GM19240 (cell line): ENCODE data around the gene CRY1.
"Not testable (repeated sequence)": the region's sequence is repeated elsewhere in the genome, so short reads cannot be mapped to it uniquely, and the experiment has no call there.

ENCODE experiments used
- DNase-seq: peaks from one replicate; pipeline ENCODE4 v3.0.0; 2011; ENCODE audit warnings: low spot score; ENCODE audit not compliant: insufficient read length

CRY1 gene

GRCh38 chr12:107066691-107067090, 26.7 kb downstream of the CRY1 start:
- DNase-seq = no peak

DNA sequence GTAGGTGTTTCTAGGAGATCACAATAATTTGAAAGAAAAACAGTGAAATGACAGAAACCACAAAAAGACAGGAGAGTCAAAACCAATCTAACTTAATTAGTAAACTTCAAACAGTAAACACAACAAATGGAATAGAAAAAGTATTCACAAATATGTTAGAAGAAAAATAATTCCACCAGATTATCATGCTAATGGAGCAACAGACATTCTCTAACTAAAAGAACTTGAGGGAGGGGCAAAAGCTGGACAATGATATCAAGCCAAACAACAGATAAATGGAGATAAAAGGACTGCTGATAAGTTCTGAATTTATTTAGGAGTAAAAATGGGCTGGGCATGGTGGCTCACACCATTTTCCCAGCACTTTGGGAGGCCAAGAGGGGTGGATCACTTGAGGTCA, 28.7 kb downstream of the CRY1 start:
- DNase-seq = no peak

- DNase-seq = no peak
These were observed 29.1 kb downstream of the CRY1 start for GRCh38 chr12:107064243-107064642.

GRCh38 chr12:107058190-107058589, 35.2 kb downstream of the CRY1 start:
- DNase-seq = no peak

- no peak for DNase-seq
These were observed 36.1 kb downstream of the CRY1 start for GRCh38 chr12:107057071-107057834.

- no peak for DNase-seq
These were observed 39.6 kb downstream of the CRY1 start for GRCh38 chr12:107053709-107054108.

- DNase-seq = no peak
These were observed 48.2 kb downstream of the CRY1 start for GRCh38 chr12:107045186-107045585.

GRCh38 chr12:107042801-107043200, 50.5 kb downstream of the CRY1 start:
- DNase-seq = no peak

GRCh38 chr12:107035733-107036132, 57.6 kb downstream of the CRY1 start:
- no peak for DNase-seq

DNA sequence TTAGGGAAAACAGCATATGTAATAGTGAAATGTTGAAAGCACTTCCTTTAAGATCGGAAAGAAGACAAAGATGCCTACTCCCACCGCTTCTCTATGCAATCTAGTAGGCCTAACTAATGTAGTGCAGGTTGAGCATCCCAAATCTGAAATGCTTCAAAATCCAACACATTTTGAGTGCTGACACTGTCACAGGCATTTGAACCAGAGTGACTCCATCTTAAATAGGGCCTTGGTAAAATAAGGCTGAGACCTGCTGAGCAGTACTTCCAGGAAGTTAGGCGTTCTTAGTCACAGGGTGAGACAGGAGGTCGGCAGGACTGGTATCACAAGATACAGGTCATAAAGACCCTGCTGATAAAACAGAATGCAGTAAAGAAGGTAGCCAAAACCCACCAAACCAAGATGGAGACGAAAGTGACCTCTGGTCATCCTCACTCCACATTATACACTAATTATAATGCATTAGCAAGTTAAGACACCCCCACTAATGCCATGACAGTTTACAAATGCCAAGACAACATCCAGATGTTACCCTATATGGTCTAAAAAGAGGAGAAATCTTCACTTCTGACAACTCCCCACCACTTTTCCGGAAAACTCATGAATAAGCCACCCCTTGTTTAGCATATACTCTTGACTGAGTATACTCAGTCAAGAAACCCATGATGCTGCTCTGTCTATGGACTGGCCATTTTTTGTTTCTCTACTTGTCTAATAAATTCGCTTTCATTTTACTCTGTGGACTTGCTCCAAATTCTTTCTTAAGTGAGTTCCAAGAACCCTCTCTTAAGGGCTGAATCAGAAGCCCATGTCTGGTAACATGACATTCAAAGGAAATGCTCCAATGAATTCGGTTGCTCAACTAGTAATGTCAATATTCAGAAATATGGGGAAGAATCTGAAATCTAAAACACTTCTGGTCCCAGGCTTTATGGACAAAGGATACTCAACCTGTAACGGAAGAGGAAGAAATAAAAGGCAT, 59.3 kb downstream of the CRY1 start:
- DNase-seq = no peak

GRCh38 chr12:107032266-107032665, 61.1 kb downstream of the CRY1 start:
- no peak for DNase-seq

GRCh38 chr12:107031061-107031460, 62.3 kb downstream of the CRY1 start:
- no peak for DNase-seq

DNA sequence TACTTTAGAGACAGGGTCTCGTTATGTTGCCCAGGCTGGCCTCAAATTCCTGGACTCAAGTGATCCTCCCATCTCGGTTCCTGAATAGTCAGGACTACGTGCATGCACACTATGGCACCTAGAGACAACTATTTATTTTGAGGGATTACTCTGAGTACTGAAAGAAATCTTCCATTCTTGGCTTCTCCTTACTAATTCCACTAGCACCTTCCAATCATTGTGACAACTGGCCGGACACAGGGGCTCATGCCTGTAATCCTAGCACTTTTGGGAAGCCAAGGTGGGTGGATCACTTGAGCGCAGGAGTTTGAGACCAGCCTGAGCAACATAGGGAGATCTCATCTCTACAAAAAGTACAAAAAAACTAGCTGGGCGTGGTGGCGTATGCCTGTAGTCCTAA, 64.3 kb downstream of the CRY1 start:
- DNase-seq = no peak

- no peak for DNase-seq
These were observed 65.7 kb downstream of the CRY1 start for GRCh38 chr12:107027636-107028053.

GRCh38 chr12:107026806-107027635, 66.3 kb downstream of the CRY1 start:
- DNase-seq = no peak

- not testable (repeated sequence) for DNase-seq
These were observed 67.0 kb downstream of the CRY1 start for GRCh38 chr12:107026356-107026755.

DNA sequence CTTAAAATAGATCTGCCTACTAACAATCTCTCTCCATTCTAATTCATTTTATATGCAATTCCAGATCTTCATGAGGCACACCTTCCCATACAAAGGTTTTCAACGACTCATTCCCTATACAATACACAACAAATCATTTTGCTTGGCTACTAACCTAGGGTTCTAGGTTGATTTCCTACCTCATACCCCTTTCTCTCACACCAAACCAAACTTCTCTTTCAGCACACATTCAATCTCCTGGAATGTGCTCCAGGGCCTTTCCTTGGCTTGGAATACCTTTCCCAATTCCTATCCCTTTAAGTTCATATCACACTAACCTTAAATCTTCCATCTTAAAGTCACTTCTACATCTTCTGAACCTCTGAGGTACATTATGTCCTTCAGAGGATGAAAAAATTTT, 67.7 kb downstream of the CRY1 start:
- DNase-seq = no peak

GRCh38 chr12:107019546-107019945, 73.8 kb downstream of the CRY1 start:
- DNase-seq = no peak

GRCh38 chr12:107017042-107017441, 76.3 kb downstream of the CRY1 start:
- no peak for DNase-seq

DNA sequence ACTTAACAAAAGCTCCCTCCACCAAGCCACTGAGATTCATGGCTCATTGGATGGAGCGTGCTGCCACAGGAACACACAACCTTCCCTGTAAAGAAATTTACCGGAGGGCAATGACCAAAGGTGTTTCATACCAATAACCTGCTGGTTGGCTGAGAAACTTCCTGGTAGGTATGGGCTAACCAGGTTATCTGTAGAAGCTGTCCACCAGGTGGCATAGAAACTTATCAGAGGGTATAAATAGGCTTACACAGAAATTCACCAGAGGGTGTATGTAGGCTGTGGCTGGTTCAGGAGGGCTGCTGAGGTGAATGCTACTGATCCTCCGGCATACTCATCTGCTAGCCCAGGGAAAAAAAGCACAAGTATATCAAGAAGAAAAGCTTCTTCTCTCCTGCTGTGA, 79.3 kb downstream of the CRY1 start:
- no peak for DNase-seq

GRCh38 chr12:107012736-107013425, 80.5 kb downstream of the CRY1 start:
- DNase-seq = no peak
